Lower leg skin (tissue), 3 donors: ENCODE measurements around the gene HDAC4.

Experiments used
- CTCF ChIP-seq, 3 donors: fragments of 450-650 bp; IDR thresholded peaks; one replicate each; pipeline ENCODE4 v1.5.1; 2016; ENCODE audit warnings: antibody characterized with exemption in 3 of 3, mild to moderate bottlenecking in 3 of 3, moderate library complexity in 2 of 3
- POLR2A ChIP-seq, 2 donors: fragments of 450-650 bp; IDR thresholded peaks; one replicate each; pipeline ENCODE4 v1.6.1; 2016 to 2017; ENCODE audit warnings: antibody characterized with exemption in 2 of 2, mild to moderate bottlenecking in 1 of 2, moderate library complexity in 1 of 2

DNA sequence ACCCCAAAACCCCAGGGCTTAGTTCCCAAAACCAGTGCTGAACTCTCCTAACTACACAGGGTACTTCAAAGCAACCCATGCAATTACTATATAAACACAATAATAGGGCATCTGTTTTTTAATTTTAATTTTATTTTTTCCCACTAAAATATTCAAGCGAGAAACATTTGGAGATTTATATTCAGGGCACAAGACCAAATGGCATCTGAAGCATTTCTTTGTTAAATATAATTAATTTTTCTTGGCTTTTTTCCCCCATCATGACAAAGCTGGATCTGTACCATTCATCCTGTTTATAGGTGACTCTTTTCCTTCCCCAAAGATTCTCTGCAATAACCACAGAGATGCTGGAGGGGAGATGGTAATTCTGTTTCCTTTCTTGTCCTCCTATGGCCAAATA lies 18.1 kb upstream of the HDAC4 start:
- TF ChIP-seq CTCF (IDR thresholded peaks at IDR 0.05): no peak
- no peak for TF ChIP-seq POLR2A (IDR thresholded peaks at IDR 0.05)
